Esophagus squamous epithelium (tissue), 4 donors: ENCODE data around the gene TNNT1.

ENCODE experiments used
- CTCF ChIP-seq, 6 experiments: fragments of 450-650 bp in 4 of 6; fragments of 200-600 bp in 2 of 6; sonication (generic) in 2 of 6; IDR thresholded peaks; one replicate each; pipeline ENCODE4 v1.5.1; 2016 to 2019; ENCODE audit warnings: antibody characterized with exemption in 6 of 6, mild to moderate bottlenecking in 4 of 6, moderate library complexity in 4 of 6
- POLR2A ChIP-seq, 4 donors: fragments of 450-650 bp; IDR thresholded peaks; one replicate each; pipeline ENCODE4 v1.6.1; 2017; ENCODE audit warnings: antibody characterized with exemption in 4 of 4, mild to moderate bottlenecking in 4 of 4, moderate library complexity in 3 of 4

- TF ChIP-seq CTCF (IDR thresholded peaks at IDR 0.05) (no peak), POLR2A (IDR thresholded peaks at IDR 0.05) (no peak)
These were observed 50.1 kb downstream of the TNNT1 start for GRCh38 chr19:55098716-55099556.
